HCT116 (cell line): ENCODE results near the gene DNAAF8. TPM values are rescaled to one million over a fixed set of nuclear protein-coding genes. Genes with fewer than 3 reads are reported as not detected.

Source experiments
- ATAC-seq: fragments of 200-7000 bp; cut with Tn5 transposase; 2 replicates; pipeline ENCODE4 v1.9.1; 2020; ENCODE audit warnings: mild to moderate bottlenecking, moderate library complexity
- BruUV-seq: library from RNA; stranded (reverse); fragments of 400-500 nt; replicated peaks from 2 replicates; lab custom pipeline; 2021; lab: Mats Ljungman, UMichigan
- CTCF ChIA-PET: fragments of 300-600 bp; sonication (Branson Sonifier 250); formaldehyde crosslinking; loops from one replicate; lab custom pipeline; 2021; ENCODE audit warnings: antibody characterized with exemption; lab: Charles Lee
- POLR2A ChIA-PET: fragments of 300-600, 350-600 bp; sonication (Branson Sonifier 250); formaldehyde crosslinking; loops from one replicate; lab custom pipeline; 2021; ENCODE audit warnings: antibody characterized with exemption; lab: Charles Lee
- RAD21 ChIA-PET, 2 experiments: fragments of 300-600 bp; sonication (Branson Sonifier 250); formaldehyde crosslinking; loops; one replicate each; lab custom pipeline; 2023; ENCODE audit warnings: low total read pairs in 2 of 2; ENCODE audit not compliant: uncharacterized antibody in 2 of 2, unreplicated experiment in 2 of 2, low non-redundant PET in 1 of 2; lab: Charles Lee
- DNase-seq: peaks from one replicate; pipeline ENCODE4 v3.0.0-alpha.2; 2010; ENCODE audit warnings: low read depth, low spot score
- H2AFZ ChIP-seq: fragments of 200-600 bp; shearing (Covaris generic), sonication (generic); 2 replicates; pipeline ENCODE4 v1.6.1; 2017; ENCODE audit warnings: low read depth, mixed run types, mixed read lengths, antibody characterized with exemption, low read length; ENCODE audit not compliant: poor library complexity, severe bottlenecking
- H3K27ac ChIP-seq: 2 replicates; pipeline ENCODE4 v1.5.1; 2012; ENCODE audit warnings: low read depth, low read length
- H3K27me3 ChIP-seq: fragments of 200-600 bp; sonication (generic); 2 replicates; pipeline ENCODE4 v1.6.1; 2016; ENCODE audit warnings: mixed run types, low read length, mixed read lengths; ENCODE audit not compliant: insufficient read depth
- H3K36me3 ChIP-seq, 2 experiments: fragments of 200-500 bp in 1 of 2; fragments of 200-600 bp in 1 of 2; sonication (Bioruptor generic) in 1 of 2; sonication (generic) in 1 of 2; 2 replicates each; pipeline versions ENCODE4 v1.5.1 to v1.6.1; 2014 to 2016; ENCODE audit warnings: low read length in 2 of 2, inconsistent platforms in 1 of 2, mixed read lengths in 1 of 2, mixed run types in 1 of 2; ENCODE audit not compliant: insufficient read depth in 2 of 2, control insufficient read depth in 1 of 2
- H3K4me1 ChIP-seq, 2 experiments: fragments of 200-600 bp in 1 of 2; sonication (generic) in 1 of 2; 2 replicates each; pipeline versions ENCODE4 v1.5.1 to v1.6.1; 2012 to 2017; ENCODE audit warnings: low read length in 2 of 2, inconsistent platforms in 1 of 2, mild to moderate bottlenecking in 1 of 2, mixed read lengths in 1 of 2, mixed run types in 1 of 2, moderate library complexity in 1 of 2; ENCODE audit not compliant: insufficient read depth in 2 of 2, control insufficient read depth in 1 of 2
- H3K4me2 ChIP-seq: fragments of 200-600 bp; sonication (generic); 2 replicates; pipeline ENCODE4 v1.6.1; 2017; ENCODE audit warnings: mixed run types, low read length, mixed read lengths
- H3K4me3 ChIP-seq, 2 experiments: fragments of 200-600 bp in 1 of 2; sonication (generic) in 1 of 2; replicated peaks in 1 of 2; 2 replicates each; pipeline ENCODE4 v1.5.1; 2011 to 2016; ENCODE audit warnings: low read length in 2 of 2, control low read depth in 1 of 2, low read depth in 1 of 2, mild to moderate bottlenecking in 1 of 2, mixed read lengths in 1 of 2, mixed run types in 1 of 2
- H3K79me2 ChIP-seq: fragments of 200-600 bp; sonication (generic); 2 replicates; pipeline ENCODE4 v1.6.1; 2017; ENCODE audit warnings: mild to moderate bottlenecking, mixed run types, low read length, moderate library complexity, mixed read lengths; ENCODE audit not compliant: insufficient read depth
- H3K9ac ChIP-seq: fragments of 200-600 bp; sonication (generic); 2 replicates; pipeline ENCODE4 v1.6.1; 2016; ENCODE audit warnings: low read length, mixed read lengths
- H3K9me2 ChIP-seq: fragments of 200-600 bp; sonication (generic), shearing (Covaris generic); 2 replicates; pipeline ENCODE4 v1.6.1; 2017; ENCODE audit warnings: mixed run types, mild to moderate bottlenecking, moderate library complexity; ENCODE audit not compliant: insufficient read depth
- H3K9me3 ChIP-seq, 2 experiments: fragments of 200-500 bp in 1 of 2; fragments of 200-600 bp in 1 of 2; sonication (Bioruptor generic) in 1 of 2; sonication (generic) in 1 of 2; 2 replicates each; pipeline ENCODE4 v1.6.1; 2014 to 2017; ENCODE audit warnings: low read length in 2 of 2, mixed read lengths in 2 of 2, inconsistent platforms in 1 of 2, low read depth in 1 of 2, mild to moderate bottlenecking in 1 of 2, mixed run types in 1 of 2, moderate library complexity in 1 of 2; ENCODE audit not compliant: control insufficient read depth in 1 of 2, insufficient read depth in 1 of 2
- H4K20me1 ChIP-seq: fragments of 200-600 bp; sonication (generic), shearing (Covaris generic); 2 replicates; pipeline ENCODE4 v1.6.1; 2017; ENCODE audit warnings: mixed run types, mild to moderate bottlenecking, moderate library complexity; ENCODE audit not compliant: insufficient read depth
- CBX3 ChIP-seq: IDR thresholded peaks from 2 replicates; pipeline ENCODE4 v1.6.1; 2012; ENCODE audit warnings: low read depth
- EGR1 ChIP-seq: IDR thresholded peaks from 2 replicates; pipeline ENCODE4 v1.6.1; 2012; ENCODE audit warnings: low read depth
- EZH2phosphoT487 ChIP-seq: fragments of 200-600 bp; IDR thresholded peaks from 2 replicates; pipeline ENCODE4 v1.6.1; 2018; ENCODE audit warnings: antibody characterized with exemption, borderline replicate concordance
- MAX ChIP-seq: IDR thresholded peaks from 2 replicates; pipeline ENCODE4 v1.6.1; 2012
- POLR2A ChIP-seq: IDR thresholded peaks from 2 replicates; pipeline ENCODE4 v1.7.0; 2011; ENCODE audit warnings: borderline replicate concordance; ENCODE audit not compliant: insufficient read depth, insufficient read length; ENCODE audit errors: extremely low read depth
- SIN3A ChIP-seq: IDR thresholded peaks from 2 replicates; pipeline ENCODE4 v1.6.1; 2012; ENCODE audit warnings: low read depth
- SP1 ChIP-seq: IDR thresholded peaks from 2 replicates; pipeline ENCODE4 v1.6.1; 2012; ENCODE audit warnings: low read depth
- SRF ChIP-seq: IDR thresholded peaks from 2 replicates; pipeline ENCODE4 v1.6.1; 2012; ENCODE audit warnings: low read depth
- TCF7L2 ChIP-seq: IDR thresholded peaks from 2 replicates; pipeline ENCODE4 v1.7.0; 2011; ENCODE audit warnings: borderline replicate concordance, inconsistent platforms; ENCODE audit not compliant: insufficient read depth, insufficient read length; ENCODE audit errors: extremely low read depth
- ZFX ChIP-seq: fragments of 450-650 bp; IDR thresholded peaks from 2 replicates; pipeline ENCODE4 v1.6.1; 2017
- intact Hi-C: fragments of 100-400 bp; cut with micrococcal nuclease; formaldehyde crosslinking; loops from 2 replicates; pipeline ENCODE4 v1.10.0; 2022
- total RNA-seq: library from RNA; stranded (reverse); gene quantifications from one replicate; pipeline ENCODE4 v1.2.1, GENCODE V29; 2021; ENCODE audit not compliant: unreplicated experiment

The DNAAF8 gene
- total RNA-seq, 1 experiment from 2014 or later: 1.0 TPM

- H4K20me1 ChIP-seq: no peaks in the 10 kb centered on the region
- CTCF ChIA-PET: no interaction called here
- no peak for TF ChIP-seq EZH2phosphoT487
- TF ChIP-seq POLR2A: no peak
- TF ChIP-seq TCF7L2: no peak
- no peak for TF ChIP-seq ZFX
- TF ChIP-seq MAX: no peak
- TF ChIP-seq CBX3: no peak
- TF ChIP-seq SRF: no peak
- TF ChIP-seq, all 23 proteins: peak for 0
- DNase-seq (no peak), ATAC-seq (no peak)
- POLR2A ChIA-PET: no interaction called here
- Histone ChIP-seq H3K4me1 (peaks cover 0 to 8% of the 10 kb centered on the region in 2 experiments; a peak in 2 of 4 replicates), H3K9me3 (no peaks in the 10 kb centered on the region), H2AFZ (no peak overlapping the region), H3K9me2 (no peaks in the 10 kb centered on the region), H3K4me2 (no peak overlapping the region), H3K27me3 (no peaks in the 10 kb centered on the region), H3K79me2 (peaks cover 27% of the 10 kb centered on the region), H3K9ac (no peak overlapping the region), H3K27ac (no peak overlapping the region), H3K36me3 (peaks cover 3 to 25% of the 10 kb centered on the region in 2 experiments; a peak in 3 of 4 replicates), H3K4me3 (no peak overlapping the region)
- BruUV-seq: no TSS peak
- RAD21 ChIA-PET: no interaction called here
- intact Hi-C loops: no loop called here
These were observed 5.7 kb upstream of the DNAAF8 start for GRCh38 chr16:4728676-4729075.

- H3K36me3 ChIP-seq: peaks cover 3 to 25% of the 10 kb centered on the region in 2 experiments; a peak in 3 of 4 replicates
- BruUV-seq: no TSS peak
- no peak overlapping the region for H3K4me2 ChIP-seq
- DNase-seq: no peak
- no peak for ATAC-seq
- intact Hi-C loops: loop anchor here (5.0 kb wide), 2 partner anchors 212 to 227 kb away; partner anchors contain the start of gene SEC14L5
- H3K9me3 ChIP-seq: no peaks in the 10 kb centered on the region
- no peaks in the 10 kb centered on the region for H4K20me1 ChIP-seq
- H2AFZ ChIP-seq: no peak overlapping the region
- no peak overlapping the region for H3K9ac ChIP-seq
- no peak overlapping the region for H3K27ac ChIP-seq
- TF ChIP-seq SP1 (no peak), SIN3A (no peak), EGR1 (no peak), ZFX (no peak), EZH2phosphoT487 (no peak)
- H3K4me1 ChIP-seq: peaks cover 0 to 14% of the 10 kb centered on the region in 2 experiments; a peak in 2 of 4 replicates
- ChIA-PET CTCF (no interaction called here), RAD21 (no interaction called here), POLR2A (no interaction called here)
- H3K4me3 ChIP-seq: no peak overlapping the region
- H3K79me2 ChIP-seq: peaks cover 29% of the 10 kb centered on the region
- H3K27me3 ChIP-seq: no peaks in the 10 kb centered on the region
- H3K9me2 ChIP-seq: no peaks in the 10 kb centered on the region
These were observed 4.5 kb upstream of the DNAAF8 start for GRCh38 chr16:4729876-4730275.
